Urothelium cell line (cell line): Measurements from ENCODE around the gene CD226.
"Not testable (repeated sequence)": the region's sequence is repeated elsewhere in the genome, so short reads cannot be mapped to it uniquely, and the experiment has no call there.

Experiments
- DNase-seq: peaks from one replicate; pipeline ENCODE4 v3.0.0; 2011; ENCODE audit warnings: low spot score, mixed read lengths
- FAIRE-seq: peaks from 2 replicates; lab custom pipeline; 2011; peaks lifted over from hg19 to GRCh38; lab: Jason Lieb, UNC

The CD226 gene

DNA sequence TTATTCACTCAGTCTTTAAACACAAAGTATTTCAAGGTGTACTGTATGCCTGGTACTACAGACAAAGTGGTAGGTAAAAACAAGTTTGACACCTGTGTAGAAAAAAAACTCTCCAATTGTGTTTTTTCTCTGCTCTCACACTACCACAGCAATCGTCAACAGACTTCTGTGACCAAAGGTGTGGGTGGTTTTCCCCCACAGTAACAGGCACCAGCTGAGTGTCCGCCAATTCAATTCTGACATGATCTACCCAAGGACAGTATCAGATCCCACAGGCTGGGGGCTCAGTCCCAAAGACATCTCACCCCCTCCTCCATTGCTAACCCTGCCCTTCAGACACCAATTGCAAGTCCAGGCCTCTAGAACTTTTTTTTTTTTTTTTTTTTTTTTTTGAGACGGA is 71.2 kb downstream of the CD226 start:
- FAIRE-seq (no peak), DNase-seq (no peak)

GRCh38 chr18:69874058-69874457 is 73.6 kb downstream of the CD226 start:
- FAIRE-seq (no peak), DNase-seq (no peak)

DNA sequence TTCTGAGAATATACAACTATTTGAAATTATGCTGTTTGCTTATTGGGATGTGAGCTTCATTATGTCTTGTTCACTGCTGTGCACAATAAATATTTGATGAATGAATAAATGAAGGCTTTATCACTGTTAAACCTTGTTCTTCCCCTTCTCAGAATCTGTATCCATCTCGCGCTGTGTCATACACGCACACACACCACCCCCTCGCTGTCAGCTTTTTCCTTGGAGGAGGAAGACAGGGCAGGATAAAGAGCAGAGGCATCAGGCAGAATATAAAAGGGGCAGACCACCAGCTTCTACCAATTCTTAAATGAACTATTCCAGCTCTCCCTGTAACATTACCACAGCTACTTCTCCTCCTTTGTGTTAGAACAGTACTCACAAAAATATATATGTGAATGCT is 75.0 kb downstream of the CD226 start:
- DNase-seq (no peak), FAIRE-seq (no peak)

GRCh38 chr18:69871363-69871762 is 76.3 kb downstream of the CD226 start:
- no peak for FAIRE-seq
- DNase-seq: no peak

- FAIRE-seq (no peak), DNase-seq (no peak)
Observed at GRCh38 chr18:69870736-69871135, 76.9 kb downstream of the CD226 start.

- DNase-seq (no peak), FAIRE-seq (no peak)
Observed at GRCh38 chr18:69866212-69866611, 81.5 kb downstream of the CD226 start.

DNA sequence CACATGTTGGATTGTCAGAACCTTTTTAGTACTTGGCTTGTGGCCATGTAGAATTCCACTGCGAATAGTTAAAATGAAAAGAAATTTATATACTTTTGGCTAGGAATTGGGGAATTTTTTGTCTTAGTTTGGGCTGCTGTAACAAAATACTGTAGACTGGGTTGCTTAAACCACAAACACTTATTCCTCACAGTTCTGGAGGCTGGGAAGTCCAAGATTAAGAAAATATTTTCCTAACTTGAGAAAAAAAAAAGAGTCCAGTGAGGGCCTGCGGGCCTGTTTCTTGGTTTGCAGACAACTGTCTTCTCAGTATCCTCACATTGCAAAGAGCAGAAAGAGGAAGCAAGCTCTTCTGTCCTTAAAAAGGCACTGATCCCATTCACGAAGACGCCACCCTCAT is 81.9 kb downstream of the CD226 start:
- no peak for FAIRE-seq

GRCh38 chr18:69864802-69865201 is 82.9 kb downstream of the CD226 start:
- FAIRE-seq: not testable (repeated sequence)

More for the DNA sequence above, 81.9 kb downstream of the CD226 start:
- no peak for DNase-seq

DNA sequence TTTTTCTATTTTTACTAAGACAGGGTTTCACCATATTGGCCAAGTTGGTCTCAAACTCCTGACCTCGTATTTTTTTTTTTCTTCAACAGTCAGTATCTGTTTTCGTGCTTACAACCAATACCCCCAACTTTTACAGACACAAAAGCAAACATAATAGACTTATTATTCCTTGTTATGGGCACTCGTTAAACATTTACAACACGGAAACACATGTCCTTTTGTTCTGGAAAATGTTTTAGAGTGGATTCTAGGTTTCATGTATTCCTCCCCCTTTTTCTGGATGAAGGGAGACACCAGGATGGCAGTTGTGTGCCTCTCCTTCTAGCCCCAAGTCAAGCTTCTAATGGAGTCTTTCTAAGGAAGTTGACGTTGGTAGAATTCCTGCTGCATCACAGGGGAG is 88.8 kb downstream of the CD226 start:
- DNase-seq (no peak), FAIRE-seq (no peak)

More at GRCh38 chr18:69864802-69865201, 82.9 kb downstream of the CD226 start:
- not testable (repeated sequence) for DNase-seq

GRCh38 chr18:69854455-69854854 is 93.2 kb downstream of the CD226 start:
- DNase-seq (no peak), FAIRE-seq (no peak)

DNA sequence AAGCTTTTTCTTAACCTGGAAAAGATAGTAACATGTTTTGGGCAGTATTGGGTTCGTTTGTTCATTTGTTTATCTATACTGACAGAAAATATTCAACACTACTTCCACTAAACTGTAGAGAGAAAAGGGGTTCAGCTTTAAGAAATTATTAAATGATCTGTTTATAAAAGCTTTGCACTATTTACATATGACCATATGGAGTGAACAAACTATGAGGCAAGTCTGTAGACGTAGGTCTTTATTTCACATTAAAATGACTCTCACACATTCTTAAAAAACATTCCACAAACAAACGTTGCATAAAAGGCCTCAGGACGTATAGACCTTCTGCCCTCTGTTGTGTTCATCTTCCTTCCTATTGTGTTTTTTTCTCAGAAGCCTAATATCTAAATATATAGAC is 94.6 kb downstream of the CD226 start:
- DNase-seq: no peak
- no peak for FAIRE-seq

- DNase-seq (peak; percentile 36), FAIRE-seq (no peak)
Observed at GRCh38 chr18:69845593-69846506, 101.8 kb downstream of the CD226 start.

GRCh38 chr18:69844656-69845055 is 103.0 kb downstream of the CD226 start:
- FAIRE-seq (no peak), DNase-seq (no peak)

GRCh38 chr18:69843015-69843414 is 104.7 kb downstream of the CD226 start:
- DNase-seq (no peak), FAIRE-seq (no peak)

- no peak for DNase-seq
- no peak for FAIRE-seq
Observed at GRCh38 chr18:69841117-69841516, 106.6 kb downstream of the CD226 start.

DNA sequence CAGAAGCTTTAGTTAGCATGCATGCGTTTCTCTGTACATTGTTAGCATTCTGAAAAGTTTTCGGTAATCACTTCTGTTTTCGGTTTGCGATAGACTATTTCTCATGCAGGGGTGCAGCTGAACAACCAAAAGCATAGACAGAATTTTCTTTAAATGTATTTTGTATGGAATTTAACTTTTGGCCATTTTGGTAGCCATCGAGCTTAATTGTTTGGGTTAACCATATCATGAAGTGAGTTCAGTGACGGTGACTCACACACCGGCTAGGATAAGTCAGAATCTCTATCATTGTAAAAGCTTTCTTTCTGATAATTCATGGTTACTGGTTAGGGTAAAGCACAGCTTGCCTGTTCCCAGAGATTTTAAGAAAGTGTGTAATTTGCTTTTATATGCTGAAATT is 107.2 kb downstream of the CD226 start:
- FAIRE-seq (no peak), DNase-seq (no peak)

DNA sequence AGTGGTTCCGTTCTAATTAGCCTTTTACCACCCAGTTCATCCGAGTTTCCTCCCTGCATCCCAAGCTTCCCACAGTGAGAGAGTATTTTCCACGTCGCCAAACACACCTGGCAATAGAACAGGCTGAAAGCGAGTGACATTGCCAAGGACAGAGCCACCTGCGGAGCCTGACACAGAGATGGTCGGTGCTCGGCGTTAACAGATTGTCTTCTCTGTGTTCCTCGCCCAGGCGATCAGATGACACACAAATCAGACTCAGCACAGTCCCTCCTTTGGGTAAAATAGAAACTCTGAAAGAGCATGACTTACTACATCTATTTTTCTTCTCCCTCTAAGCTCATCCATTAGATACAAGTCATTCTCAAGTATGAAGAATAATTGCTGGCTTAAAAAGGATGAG is 107.7 kb downstream of the CD226 start:
- no peak for FAIRE-seq
- DNase-seq: no peak

DNA sequence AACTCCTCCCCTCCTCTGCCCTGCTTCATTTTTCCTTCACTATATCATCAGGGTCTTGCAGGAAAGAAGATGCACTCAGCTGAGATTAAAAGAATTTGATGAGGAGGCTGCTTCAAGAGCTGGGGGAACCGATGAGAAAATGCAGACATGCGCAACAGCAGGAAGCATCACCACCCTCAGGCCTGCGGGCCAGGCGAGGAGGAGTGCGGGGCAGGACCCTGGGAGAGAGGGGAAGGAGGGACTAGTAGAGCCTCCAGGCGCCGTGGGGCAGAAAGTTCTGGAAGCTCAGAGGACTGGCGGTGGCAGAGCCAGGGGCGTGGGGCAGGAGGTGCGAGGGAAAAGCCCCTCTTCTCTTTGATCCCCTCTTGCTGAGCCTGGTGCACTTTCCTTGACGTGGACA is 108.2 kb downstream of the CD226 start:
- DNase-seq: no peak
- FAIRE-seq: no peak

GRCh38 chr18:69838620-69839411 is 108.9 kb downstream of the CD226 start:
- FAIRE-seq: no peak
- DNase-seq: no peak

DNA sequence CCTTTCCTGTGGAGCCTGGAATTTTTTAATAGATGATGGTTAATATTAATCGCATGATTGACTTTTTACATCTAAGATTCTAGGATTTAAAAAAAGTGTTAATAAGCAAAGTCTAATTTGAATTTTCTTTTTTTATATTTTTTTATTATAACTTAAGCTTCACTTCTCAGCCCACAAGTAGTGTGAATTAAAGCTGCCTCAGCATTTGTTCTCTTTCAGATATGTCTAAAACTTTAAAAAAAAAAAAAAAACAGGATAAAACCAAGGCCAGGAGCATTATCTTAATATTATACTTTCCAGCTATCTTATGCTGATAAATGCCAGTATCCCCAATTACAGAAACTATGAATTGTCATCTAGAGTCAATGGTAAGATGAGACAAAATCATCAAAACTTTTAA is 109.7 kb downstream of the CD226 start:
- DNase-seq (no peak), FAIRE-seq (no peak)

GRCh38 chr18:69834980-69835379 is 112.7 kb downstream of the CD226 start:
- not testable (repeated sequence) for FAIRE-seq, DNase-seq

DNA sequence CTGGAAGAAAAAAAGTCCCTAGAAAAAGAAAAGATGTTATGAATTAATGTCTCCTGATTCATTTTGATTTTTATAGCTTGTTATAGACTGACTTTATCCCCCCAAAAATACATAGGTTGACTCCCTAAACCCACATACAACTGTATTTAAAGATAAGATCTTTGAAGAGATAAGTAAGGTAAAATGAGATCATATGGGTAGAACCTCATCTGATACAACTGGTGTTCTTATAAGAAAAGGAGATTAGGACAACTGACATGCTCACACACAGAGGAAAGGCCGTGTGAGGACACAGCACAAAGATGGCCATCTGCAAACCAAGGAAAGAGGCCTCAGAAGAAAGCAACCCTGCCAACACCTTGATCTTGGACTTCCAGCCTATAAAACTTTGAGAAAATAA is 117.5 kb downstream of the CD226 start:
- FAIRE-seq (no peak), DNase-seq (no peak)
